PC-9 (cell line): Measurements from ENCODE around the gene SPTB. TPM values are rescaled to one million over a fixed set of nuclear protein-coding genes. Genes with fewer than 3 reads are reported as not detected.

Source experiments
- BruUV-seq: library from RNA; stranded (reverse); fragments of 400-500 nt; replicated peaks from 2 replicates; lab custom pipeline; 2021; lab: Mats Ljungman, UMichigan
- CTCF ChIA-PET: fragments of 300-600 bp; sonication (Branson Sonifier 250); formaldehyde crosslinking; loops from one replicate; lab custom pipeline; 2022; ENCODE audit warnings: antibody characterized with exemption; lab: Charles Lee
- POLR2A ChIA-PET: fragments of 300-600 bp; sonication (Branson Sonifier 250); formaldehyde crosslinking; loops from one replicate; lab custom pipeline; 2022; ENCODE audit warnings: antibody characterized with exemption; ENCODE audit not compliant: unreplicated experiment; lab: Charles Lee
- DNase-seq, 2 experiments: peaks; one replicate each; pipeline versions ENCODE4 v3.0.0 to v3.0.0-alpha.2; 2015 to 2022; ENCODE audit warnings: mixed read lengths in 1 of 2
- H2AFZ ChIP-seq: fragments of 200-600 bp; sonication (generic); 2 replicates; pipeline ENCODE4 v1.8.1; 2017; ENCODE audit warnings: antibody characterized with exemption
- H3F3A ChIP-seq: fragments of 200-600 bp; sonication (generic); 2 replicates; pipeline ENCODE4 v1.8.1; 2017; ENCODE audit warnings: antibody characterized with exemption, mild to moderate bottlenecking, low read depth; ENCODE audit not compliant: insufficient read depth
- H3K27ac ChIP-seq: fragments of 200-600 bp; sonication (generic); 2 replicates; pipeline ENCODE4 v1.6.1; 2016; ENCODE audit warnings: mixed run types
- H3K27me3 ChIP-seq: fragments of 200-600 bp; sonication (generic); 2 replicates; pipeline ENCODE4 v1.6.1; 2016; ENCODE audit warnings: low read depth, mixed run types; ENCODE audit not compliant: insufficient read depth
- H3K36me3 ChIP-seq: fragments of 200-600 bp; sonication (generic); 2 replicates; pipeline ENCODE4 v1.6.1; 2016; ENCODE audit warnings: low read depth, mixed run types
- H3K4me1 ChIP-seq: fragments of 200-600 bp; sonication (generic); replicated peaks from 2 replicates; pipeline ENCODE4 v1.6.1; 2016; ENCODE audit warnings: mixed run types; ENCODE audit not compliant: insufficient read depth
- H3K4me2 ChIP-seq: fragments of 200-600 bp; sonication (generic); 2 replicates; pipeline ENCODE4 v1.6.1; 2017; ENCODE audit warnings: mixed run types
- H3K4me3 ChIP-seq: fragments of 200-600 bp; sonication (generic); 2 replicates; pipeline ENCODE4 v1.6.1; 2016; ENCODE audit warnings: mixed run types
- H3K79me2 ChIP-seq: fragments of 200-600 bp; sonication (generic); 2 replicates; pipeline ENCODE4 v1.6.1; 2017; ENCODE audit warnings: low read depth, mixed run types
- H3K9me2 ChIP-seq: fragments of 200-600 bp; sonication (generic); 2 replicates; pipeline ENCODE4 v1.8.1; 2017; ENCODE audit warnings: mild to moderate bottlenecking; ENCODE audit not compliant: insufficient read depth
- H3K9me3 ChIP-seq: fragments of 200-600 bp; sonication (generic); 2 replicates; pipeline ENCODE4 v1.8.1; 2016; ENCODE audit warnings: low read depth; ENCODE audit not compliant: insufficient read depth
- H4K20me1 ChIP-seq: fragments of 200-600 bp; sonication (generic); 2 replicates; pipeline ENCODE4 v1.8.1; 2017; ENCODE audit not compliant: insufficient read depth
- CTCF ChIP-seq: fragments of 200-600 bp; sonication (generic); conservative IDR thresholded peaks from 2 replicates; pipeline ENCODE4 v1.6.1; 2017; ENCODE audit warnings: mixed run types, antibody characterized with exemption, mild to moderate bottlenecking, moderate library complexity
- EZH2 ChIP-seq: fragments of 200-600 bp; sonication (generic); IDR thresholded peaks from 2 replicates; pipeline ENCODE4 v1.8.0; 2017; ENCODE audit warnings: antibody characterized with exemption, low read depth
- intact Hi-C: fragments of 100-400 bp; cut with micrococcal nuclease; formaldehyde crosslinking; loops from one replicate; pipeline ENCODE4 v1.10.0; 2022; ENCODE audit not compliant: unreplicated experiment
- total RNA-seq: library from RNA; stranded (reverse); gene quantifications from 2 replicates; pipeline ENCODE4 v1.2.3, GENCODE V29; 2021

SPTB gene
- total RNA-seq, 1 experiment from 2014 or later, result 0.50 TPM

DNA sequence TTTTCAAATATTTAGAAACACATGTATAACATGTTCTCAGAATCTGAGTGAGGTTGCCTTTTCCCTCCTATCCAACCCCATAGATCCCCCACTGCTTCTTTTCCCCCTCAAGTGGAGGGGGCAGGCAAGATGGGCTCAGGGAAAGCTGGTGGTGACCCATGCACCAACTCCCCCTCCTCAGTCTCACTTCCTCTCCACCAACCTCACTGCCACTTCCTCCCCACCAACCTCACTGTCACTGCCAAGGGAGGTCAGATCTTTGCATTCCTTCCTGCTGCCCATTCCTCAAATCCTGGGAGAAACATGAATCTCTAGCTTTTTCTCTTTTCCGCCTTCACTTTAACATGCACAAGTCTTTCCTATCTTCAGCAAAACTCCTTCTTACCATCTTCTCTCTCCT is 48.7 kb downstream of the SPTB start:
- no peaks in the 10 kb centered on the region for H4K20me1 ChIP-seq
- ChIA-PET POLR2A (interaction anchor here (0.6 kb wide), 1 partner anchor 63 kb away, joined by 3 read pairs; no protein-coding TSS in a partner anchor), CTCF (no interaction called here)
- no peaks in the 10 kb centered on the region for H3K9me3 ChIP-seq
- no peaks in the 10 kb centered on the region for H3K36me3 ChIP-seq
- no peak overlapping the region for H3K4me2 ChIP-seq
- BruUV-seq, result no TSS peak
- intact Hi-C loops, result no loop called here
- H3F3A ChIP-seq, result no peaks in the 10 kb centered on the region
- H3K27me3 ChIP-seq, result no peaks in the 10 kb centered on the region
- no peak for DNase-seq
- no peak overlapping the region for H3K27ac ChIP-seq
- no peak overlapping the region for H2AFZ ChIP-seq
- no peaks in the 10 kb centered on the region for H3K9me2 ChIP-seq
- H3K4me1 ChIP-seq, result no peaks in the 10 kb centered on the region
- H3K79me2 ChIP-seq, result no peaks in the 10 kb centered on the region
- no peak for TF ChIP-seq CTCF
- TF ChIP-seq EZH2, result no peak
- no peak overlapping the region for H3K4me3 ChIP-seq

DNA sequence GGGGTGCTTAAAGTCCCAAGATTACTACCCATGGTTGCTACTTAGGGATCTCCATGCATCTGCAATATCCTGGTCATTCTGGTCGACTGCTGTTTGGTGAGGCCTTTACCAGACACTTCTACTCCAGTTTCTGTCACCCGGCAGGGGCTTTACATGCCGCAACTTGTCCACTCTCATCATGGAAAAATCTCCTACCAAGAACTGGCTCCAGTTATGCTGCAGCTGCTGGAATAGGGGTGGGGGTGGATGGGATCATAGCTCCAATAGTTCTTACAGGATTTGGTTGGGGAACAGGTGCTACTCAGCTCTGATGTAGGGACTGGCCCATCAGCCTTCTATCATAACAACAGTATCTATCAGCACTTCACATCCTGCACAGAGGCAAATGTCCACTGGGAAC is 51.6 kb downstream of the SPTB start:
- ChIA-PET POLR2A (no interaction called here), CTCF (no interaction called here)
- Histone ChIP-seq H3K4me1 (no peaks in the 10 kb centered on the region), H3K27ac (no peak overlapping the region), H3K27me3 (no peaks in the 10 kb centered on the region; the same call in 1 of the 2 replicates), H4K20me1 (no peaks in the 10 kb centered on the region), H3K9me2 (no peaks in the 10 kb centered on the region), H3K9me3 (no peaks in the 10 kb centered on the region), H3F3A (no peaks in the 10 kb centered on the region), H3K36me3 (no peaks in the 10 kb centered on the region), H3K4me3 (no peak overlapping the region), H3K79me2 (no peaks in the 10 kb centered on the region), H3K4me2 (no peak overlapping the region), H2AFZ (no peak overlapping the region)
- DNase-seq, result no peak
- intact Hi-C loops, result no loop called here
- TF ChIP-seq EZH2, result no peak
- TF ChIP-seq CTCF, result no peak
- BruUV-seq, result no TSS peak

- DNase-seq, result no peak
- no peaks in the 10 kb centered on the region for H4K20me1 ChIP-seq
- H3K79me2 ChIP-seq, result no peaks in the 10 kb centered on the region
- H3K36me3 ChIP-seq, result no peaks in the 10 kb centered on the region
- BruUV-seq, result no TSS peak
- no peak overlapping the region for H3K27ac ChIP-seq
- CTCF ChIA-PET, result interaction anchor here (1.8 kb wide), 1 partner anchor 84 kb away, joined by 4 read pairs; no protein-coding TSS in a partner anchor
- H3K9me3 ChIP-seq, result no peaks in the 10 kb centered on the region
- H3K4me2 ChIP-seq, result no peak overlapping the region
- H3K27me3 ChIP-seq, result no peaks in the 10 kb centered on the region; the same call in 1 of the 2 replicates
- POLR2A ChIA-PET, result interaction anchor here (0.6 kb wide), 1 partner anchor 496 kb away, joined by 3 read pairs; no protein-coding TSS in a partner anchor
- H3F3A ChIP-seq, result no peaks in the 10 kb centered on the region
- no peaks in the 10 kb centered on the region for H3K9me2 ChIP-seq
- no peak overlapping the region for H2AFZ ChIP-seq
- no peak for TF ChIP-seq EZH2
- no peak for TF ChIP-seq CTCF
- no peaks in the 10 kb centered on the region for H3K4me1 ChIP-seq
- intact Hi-C loops, result no loop called here
- H3K4me3 ChIP-seq, result no peak overlapping the region
These were observed 52.9 kb downstream of the SPTB start for GRCh38 chr14:64826845-64827244.
